ENCODE data around the gene XPNPEP3. TPM values are rescaled to one million over a fixed set of nuclear protein-coding genes. Genes with fewer than 3 reads are reported as not detected.

The XPNPEP3 gene
- total RNA-seq, 1 donor from 2014 or later = 25.7 TPM

GRCh38 chr22:40919446-40919845, 62.5 kb downstream of the XPNPEP3 start:
- ATAC-seq (no peak), DNase-seq (no peak)
- intact Hi-C loops (cut with micrococcal nuclease) = no loop called here

- ATAC-seq = no peak
- DNase-seq = no peak
- intact Hi-C loops (cut with micrococcal nuclease) = loop anchor here (10.0 kb wide), 1 partner anchor 224 kb away; no protein-coding TSS in a partner anchor
These were observed 63.6 kb downstream of the XPNPEP3 start for GRCh38 chr22:40920526-40920925.

- ATAC-seq (peak; percentile 78), DNase-seq (no peak)
- intact Hi-C loops (cut with micrococcal nuclease) = loop anchor here (10.0 kb wide), 1 partner anchor 222 kb away; no protein-coding TSS in a partner anchor
These were observed 65.7 kb downstream of the XPNPEP3 start for GRCh38 chr22:40922484-40923303.

- DNase-seq = no peak
- ATAC-seq = no peak
- intact Hi-C loops (cut with micrococcal nuclease) = loop anchor here (10.0 kb wide), 1 partner anchor 216 kb away; no protein-coding TSS in a partner anchor
These were observed 71.7 kb downstream of the XPNPEP3 start for GRCh38 chr22:40928657-40929056.

- ATAC-seq = no peak
- intact Hi-C loops (cut with micrococcal nuclease) = no loop called here
These were observed 75.4 kb downstream of the XPNPEP3 start for GRCh38 chr22:40932396-40932795.

GRCh38 chr22:40939202-40939601, 82.3 kb downstream of the XPNPEP3 start:
- intact Hi-C loops (cut with micrococcal nuclease) = no loop called here
- ATAC-seq (no peak), DNase-seq (no peak)

More at GRCh38 chr22:40932396-40932795, 75.4 kb downstream of the XPNPEP3 start:
- no peak for DNase-seq

GRCh38 chr22:40950962-40951794, 94.2 kb downstream of the XPNPEP3 start, which contains the start of gene RBX1:
Gene RBX1, plus strand, starts transcription at chr22:40951378. Its CDS starts 21 bp downstream, at chr22:40951399.
- intact Hi-C loops (cut with micrococcal nuclease) = loop anchor here (2.0 kb wide), 1 partner anchor 140 kb away; no protein-coding TSS in a partner anchor

GRCh38 chr22:40951795-40952605, 95.1 kb downstream of the XPNPEP3 start:
- DNase-seq (no peak), ATAC-seq (no peak)
- intact Hi-C loops (cut with micrococcal nuclease) = loop anchor here (2.0 kb wide), 1 partner anchor 139 kb away; no protein-coding TSS in a partner anchor

More at GRCh38 chr22:40950962-40951794, 94.2 kb downstream of the XPNPEP3 start, which contains the start of gene RBX1:
- DNase-seq (peak; percentile 98), ATAC-seq (peak; percentile 95)

GRCh38 chr22:40953471-40953870, 96.5 kb downstream of the XPNPEP3 start:
- ATAC-seq (no peak), DNase-seq (no peak)
- intact Hi-C loops (cut with micrococcal nuclease) = no loop called here

- DNase-seq = no peak
- intact Hi-C loops (cut with micrococcal nuclease) = no loop called here
- no peak for ATAC-seq
These were observed 97.2 kb downstream of the XPNPEP3 start for GRCh38 chr22:40954113-40954512.

GRCh38 chr22:40955571-40955970, 98.6 kb downstream of the XPNPEP3 start:
- intact Hi-C loops (cut with micrococcal nuclease) = no loop called here
- ATAC-seq (no peak), DNase-seq (no peak)

- DNase-seq (no peak), ATAC-seq (no peak)
- intact Hi-C loops (cut with micrococcal nuclease) = no loop called here
These were observed 100.7 kb downstream of the XPNPEP3 start for GRCh38 chr22:40957601-40958000.

- no peak for ATAC-seq
- intact Hi-C loops (cut with micrococcal nuclease) = no loop called here
- DNase-seq = no peak
These were observed 101.4 kb downstream of the XPNPEP3 start for GRCh38 chr22:40958299-40958698.

GRCh38 chr22:40960145-40960544, 103.2 kb downstream of the XPNPEP3 start:
- ATAC-seq = no peak
- DNase-seq = no peak
- intact Hi-C loops (cut with micrococcal nuclease) = no loop called here

- peak; percentile 72 for ATAC-seq
- intact Hi-C loops (cut with micrococcal nuclease) = loop anchor here (2.0 kb wide), 1 partner anchor 47 kb away; no protein-coding TSS in a partner anchor
These were observed 109.2 kb downstream of the XPNPEP3 start for GRCh38 chr22:40965936-40966725.

GRCh38 chr22:40966726-40967085, 109.8 kb downstream of the XPNPEP3 start:
- no peak for DNase-seq
- intact Hi-C loops (cut with micrococcal nuclease) = no loop called here
- no peak for ATAC-seq

More at GRCh38 chr22:40965936-40966725, 109.2 kb downstream of the XPNPEP3 start:
- DNase-seq = no peak

GRCh38 chr22:40967111-40967760, 110.3 kb downstream of the XPNPEP3 start:
- no peak for DNase-seq
- ATAC-seq = no peak

GRCh38 chr22:40972587-40972986, 115.6 kb downstream of the XPNPEP3 start:
- intact Hi-C loops (cut with micrococcal nuclease) = no loop called here
- no peak for ATAC-seq
- no peak for DNase-seq

More at GRCh38 chr22:40967111-40967760, 110.3 kb downstream of the XPNPEP3 start:
- intact Hi-C loops (cut with micrococcal nuclease) = no loop called here
